GM12891 (cell line): Measurements from ENCODE around the gene SKA3.
"Not testable (repeated sequence)": the region's sequence is repeated elsewhere in the genome, so short reads cannot be mapped to it uniquely, and the experiment has no call there.

Experiments used
- POLR2A ChIP-seq: IDR thresholded peaks from 2 replicates; pipeline ENCODE4 v1.6.1; 2011; ENCODE audit warnings: low read depth, low read length, control low read depth
- TAF1 ChIP-seq: IDR thresholded peaks from 2 replicates; pipeline ENCODE4 v1.6.1; 2011; ENCODE audit warnings: low read depth, low read length, control low read depth

- TF ChIP-seq TAF1, POLR2A: not testable (repeated sequence)
Measured at GRCh38 chr13:21215419-21215818, 39.1 kb upstream of the SKA3 start.
